Heart left ventricle (tissue), 13 donors: Measurements from ENCODE around the gene SAXO1.

Experiments
- POLR2A ChIP-seq, 2 donors: fragments of 450-650 bp; IDR thresholded peaks; one replicate each; pipeline ENCODE4 v1.6.1; 2017; ENCODE audit warnings: antibody characterized with exemption in 2 of 2, mild to moderate bottlenecking in 2 of 2, moderate library complexity in 2 of 2
- TF ChIP-seq, protein P1 (sequence below), 12 donors: fragments of 200-600 bp; sonication (generic) in 4 of 12; IDR thresholded peaks; one replicate each; pipeline versions ENCODE4 v1.5.0 to v1.8.0; 2018 to 2022; ENCODE audit warnings: antibody characterized with exemption in 12 of 12, mild to moderate bottlenecking in 5 of 12
- donor health status: ischemic (EF 13 %, LVEDD 7.1; RV severe dilation, severe dysfunction).
- donor health status: DM: no; HTN: yes; CAD: no.
- donor health status: DM: no; HTN: no; CAD: no.
- donor health status: ischemic (EF 25% LVEDD 6.9; RV normal size, moderate dysfunction).
- donor health status: ischemic (EF 25% LVEDD 5.7; RV mildly dilated, moderate dysfunction).
- donor health status: ischemic (EF 35%, LVEDD 5.7; RV mildly dilated, moderate dysfunction).
- donor health status: nonischemic (EF 11% LVEDD 7.7; RV severe dilation, severe dysfunction).
- donor health status: DM: yes; HTN: yes; CAD: no.
- donor health status: PGD.
- donor health status: ischemic (EF 29% LVEDD 5.4; RV normal size, mild dysfunction).
- donor health status: nonischemic (EF 23%, LVEDD 6.1; RV moderate dilation, normal function).

DNA sequence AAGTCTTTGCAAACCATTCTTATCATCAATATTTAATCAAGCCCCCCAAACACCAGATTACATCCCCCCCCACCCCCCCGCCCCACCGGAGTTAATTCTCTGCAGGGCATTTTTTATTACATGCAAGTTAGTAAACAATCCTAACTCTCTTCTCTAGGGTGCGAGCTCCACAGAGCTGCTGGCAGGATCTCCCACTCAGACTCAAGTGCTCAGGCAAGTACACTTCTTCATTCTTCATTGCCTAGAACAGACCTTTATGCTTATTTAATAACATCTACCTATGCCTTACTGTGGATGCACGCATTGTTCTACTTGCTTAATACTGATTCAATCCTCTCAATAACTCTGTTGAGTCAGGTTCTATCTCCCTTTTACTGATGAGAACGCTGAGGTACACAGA lies 9.9 kb downstream of the SAXO1 start:
- TF ChIP-seq POLR2A (IDR thresholded peaks at IDR 0.05): no peak
- TF ChIP-seq, protein P1, sequence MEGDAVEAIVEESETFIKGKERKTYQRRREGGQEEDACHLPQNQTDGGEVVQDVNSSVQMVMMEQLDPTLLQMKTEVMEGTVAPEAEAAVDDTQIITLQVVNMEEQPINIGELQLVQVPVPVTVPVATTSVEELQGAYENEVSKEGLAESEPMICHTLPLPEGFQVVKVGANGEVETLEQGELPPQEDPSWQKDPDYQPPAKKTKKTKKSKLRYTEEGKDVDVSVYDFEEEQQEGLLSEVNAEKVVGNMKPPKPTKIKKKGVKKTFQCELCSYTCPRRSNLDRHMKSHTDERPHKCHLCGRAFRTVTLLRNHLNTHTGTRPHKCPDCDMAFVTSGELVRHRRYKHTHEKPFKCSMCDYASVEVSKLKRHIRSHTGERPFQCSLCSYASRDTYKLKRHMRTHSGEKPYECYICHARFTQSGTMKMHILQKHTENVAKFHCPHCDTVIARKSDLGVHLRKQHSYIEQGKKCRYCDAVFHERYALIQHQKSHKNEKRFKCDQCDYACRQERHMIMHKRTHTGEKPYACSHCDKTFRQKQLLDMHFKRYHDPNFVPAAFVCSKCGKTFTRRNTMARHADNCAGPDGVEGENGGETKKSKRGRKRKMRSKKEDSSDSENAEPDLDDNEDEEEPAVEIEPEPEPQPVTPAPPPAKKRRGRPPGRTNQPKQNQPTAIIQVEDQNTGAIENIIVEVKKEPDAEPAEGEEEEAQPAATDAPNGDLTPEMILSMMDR (IDR thresholded peaks at IDR 0.05): no peak
